IMR-90 (cell line): ENCODE data around the gene SGMS1. TPM values are rescaled to one million over a fixed set of nuclear protein-coding genes. Genes with fewer than 3 reads are reported as not detected.

ENCODE experiments used
- ATAC-seq: fragments of 200-7000 bp; cut with Tn5 transposase; 2 replicates; pipeline ENCODE4 v1.9.1; 2020; ENCODE audit warnings: low read depth, mild to moderate bottlenecking, moderate library complexity
- BruUV-seq: library from RNA; stranded (reverse); fragments of 400-500 nt; replicated peaks from 2 replicates; lab custom pipeline; 2021; lab: Mats Ljungman, UMichigan
- CTCF ChIA-PET: fragments of 300-600 bp; formaldehyde crosslinking; extraction: SDS; loops from one replicate; lab custom pipeline; 2021; ENCODE audit warnings: antibody characterized with exemption; lab: Yijun Ruan, JAX
- POLR2A ChIA-PET: fragments of 300-600 bp; sonication (Branson Sonifier 250); formaldehyde crosslinking; loops from one replicate; lab custom pipeline; 2022; ENCODE audit warnings: antibody characterized with exemption; ENCODE audit not compliant: unreplicated experiment; lab: Charles Lee
- DNase-seq: peaks from one replicate; pipeline ENCODE4 v3.0.0; 2013
- H2AFZ ChIP-seq: replicated peaks from 2 replicates; pipeline ENCODE3; 2013; ENCODE audit warnings: low read length, mild to moderate bottlenecking; ENCODE audit not compliant: poor library complexity
- H2AK5ac ChIP-seq: 2 replicates; pipeline ENCODE4 v1.6.1; 2013; ENCODE audit warnings: low read depth, low read length, inconsistent platforms
- H2AK9ac ChIP-seq: replicated peaks from 2 replicates; pipeline ENCODE3; 2013; ENCODE audit warnings: mild to moderate bottlenecking, low read depth, low read length, moderate library complexity; ENCODE audit not compliant: poor library complexity
- H2BK120ac ChIP-seq: 2 replicates; pipeline ENCODE4 v1.6.1; 2013; ENCODE audit warnings: low read depth, low read length, inconsistent platforms
- H2BK15ac ChIP-seq: 3 replicates; pipeline ENCODE4 v1.6.1; 2013; ENCODE audit warnings: low read depth, low read length, inconsistent platforms
- H2BK20ac ChIP-seq: 2 replicates; pipeline ENCODE4 v1.6.1; 2013; ENCODE audit warnings: low read depth, mild to moderate bottlenecking, inconsistent platforms, low read length, moderate library complexity
- H2BK5ac ChIP-seq: 2 replicates; pipeline ENCODE4 v1.6.1; 2013; ENCODE audit warnings: mild to moderate bottlenecking, low read depth, low read length, inconsistent platforms; ENCODE audit not compliant: poor library complexity, severe bottlenecking
- H3K14ac ChIP-seq: replicated peaks from 2 replicates; pipeline ENCODE4 v1.6.1; 2013; ENCODE audit warnings: low read depth, low read length, inconsistent platforms
- H3K18ac ChIP-seq: 2 replicates; pipeline ENCODE4 v1.6.1; 2013; ENCODE audit warnings: low read depth, low read length, control low read depth
- H3K23ac ChIP-seq: 2 replicates; pipeline ENCODE4 v1.6.1; 2013; ENCODE audit warnings: low read depth, low read length, inconsistent platforms
- H3K27ac ChIP-seq: 2 replicates; pipeline ENCODE4 v1.5.1; 2013; ENCODE audit warnings: mild to moderate bottlenecking, control low read depth, low read length; ENCODE audit not compliant: insufficient read depth
- H3K27me3 ChIP-seq: 2 replicates; pipeline ENCODE4 v1.6.1; 2013; ENCODE audit warnings: low read length; ENCODE audit not compliant: control insufficient read depth, insufficient read depth
- H3K36me3 ChIP-seq: 2 replicates; pipeline ENCODE4 v1.6.1; 2013; ENCODE audit warnings: low read length, mixed read lengths; ENCODE audit not compliant: control insufficient read depth, insufficient read depth
- H3K4ac ChIP-seq: 2 replicates; pipeline ENCODE4 v1.6.1; 2013; ENCODE audit warnings: low read depth, low read length, inconsistent platforms
- H3K4me1 ChIP-seq: 2 replicates; pipeline ENCODE4 v1.6.1; 2013; ENCODE audit warnings: low read length, mixed read lengths; ENCODE audit not compliant: control insufficient read depth, insufficient read depth
- H3K4me2 ChIP-seq: 2 replicates; pipeline ENCODE4 v1.6.1; 2013; ENCODE audit warnings: low read depth, mild to moderate bottlenecking, control low read depth, low read length, moderate library complexity
- H3K4me3 ChIP-seq: 2 replicates; pipeline ENCODE4 v1.5.1; 2013; ENCODE audit warnings: low read depth, mild to moderate bottlenecking, control low read depth, low read length, moderate library complexity; ENCODE audit not compliant: insufficient read depth
- H3K56ac ChIP-seq: 2 replicates; pipeline ENCODE4 v1.6.1; 2013; ENCODE audit warnings: low read length, inconsistent platforms; ENCODE audit not compliant: insufficient read depth; ENCODE audit errors: extremely low read depth
- H3K79me1 ChIP-seq, 2 experiments: 2 replicates each; pipeline ENCODE4 v1.6.1; 2013; ENCODE audit warnings: low read length in 2 of 2, inconsistent platforms in 1 of 2, low read depth in 1 of 2
- H3K9ac ChIP-seq: 2 replicates; pipeline ENCODE4 v1.6.1; 2013; ENCODE audit warnings: low read depth, low read length, control low read depth
- H3K9me1 ChIP-seq: 2 replicates; pipeline ENCODE4 v1.6.1; 2013; ENCODE audit warnings: low read length, inconsistent platforms; ENCODE audit not compliant: insufficient read depth
- H3K9me3 ChIP-seq: 2 replicates; pipeline ENCODE4 v1.6.1; 2013; ENCODE audit warnings: low read length; ENCODE audit not compliant: control insufficient read depth, insufficient read depth
- H4K20me1 ChIP-seq: 2 replicates; pipeline ENCODE4 v1.6.1; 2013; ENCODE audit warnings: low read length, inconsistent platforms; ENCODE audit not compliant: insufficient read depth
- H4K5ac ChIP-seq: 2 replicates; pipeline ENCODE4 v1.6.1; 2013; ENCODE audit warnings: mild to moderate bottlenecking, low read depth, low read length, control low read depth
- H4K8ac ChIP-seq, 2 experiments: 2 replicates each; pipeline ENCODE4 v1.6.1; 2013; ENCODE audit warnings: low read depth in 2 of 2, low read length in 2 of 2, control low read depth in 1 of 2, inconsistent platforms in 1 of 2
- H4K91ac ChIP-seq: 2 replicates; pipeline ENCODE4 v1.6.1; 2013; ENCODE audit warnings: low read depth, low read length, inconsistent platforms; ENCODE audit not compliant: insufficient read depth
- FOS ChIP-seq: fragments of 150-350 bp; IDR thresholded peaks from 2 replicates; pipeline ENCODE4 v1.6.1; 2016; ENCODE audit warnings: low read depth, low read length
- MAFK ChIP-seq: IDR thresholded peaks from 2 replicates; pipeline ENCODE4 v1.6.1; 2012; ENCODE audit warnings: low read depth, low read length, improper control_type of control experiment
- POLR2A ChIP-seq: IDR thresholded peaks from 2 replicates; pipeline ENCODE4 v1.6.1; 2012; ENCODE audit warnings: mild to moderate bottlenecking, low read depth, low read length
- RAD21 ChIP-seq: IDR thresholded peaks from 2 replicates; pipeline ENCODE4 v1.6.1; 2012; ENCODE audit warnings: low read length, improper control_type of control experiment
- SMC3 ChIP-seq: fragments of 150-350 bp; IDR thresholded peaks from 2 replicates; pipeline ENCODE4 v1.6.1; 2016; ENCODE audit warnings: low read depth, mild to moderate bottlenecking, antibody characterized with exemption, low read length, moderate library complexity
- WGBS, 2 experiments: methylation state at CpG; one replicate each; pipeline versions ENCODE4 v1.1.5 to v1.1.7; 2013; ENCODE audit warnings: missing lambda C conversion rate in 2 of 2; ENCODE audit not compliant: insufficient read length in 1 of 2; ENCODE audit errors: extremely low coverage in 2 of 2; 5-methylcytosine and 5-hydroxymethylcytosine counted together
- dilution Hi-C: fragments of 300-500 bp; cut with HindIII; formaldehyde crosslinking; loops from one replicate; pipeline ENCODE4 v1.14.3; 2018; ENCODE audit warnings: low sequenced_read_pairs; ENCODE audit not compliant: unreplicated experiment
- in situ Hi-C: fragments of 300-500 bp; cut with MboI; formaldehyde crosslinking; loops from 3 replicates; pipeline ENCODE4 v1.14.3; 2019; ENCODE audit warnings: low sequenced_read_pairs, inconsistent platforms, mixed read lengths
- intact Hi-C: fragments of 100-400 bp; cut with micrococcal nuclease; formaldehyde crosslinking; loops from 2 replicates; pipeline ENCODE4 v1.10.0; 2022
- polyA plus RNA-seq, 3 experiments: library from polyadenylated mRNA; depleted of rRNA; stranded (reverse); fragments of >200 nt; gene quantifications; 2 replicates each; pipeline ENCODE4 v1.2.3, GENCODE V29; 2012; ENCODE audit warnings: low replicate concordance in 1 of 3
- total RNA-seq: library from RNA; depleted of rRNA; stranded (reverse); fragments of >200 nt; gene quantifications from 2 replicates; pipeline ENCODE4 v1.2.3, GENCODE V29; 2012
- TF ChIP-seq, protein P1 (sequence below): fragments of 150-350 bp; IDR thresholded peaks from 2 replicates; pipeline ENCODE4 v1.6.1; 2017; ENCODE audit warnings: mild to moderate bottlenecking, antibody characterized with exemption, low read length, low read depth
- TF ChIP-seq, protein P2 (sequence below): fragments of 150-350 bp; IDR thresholded peaks from 2 replicates; pipeline ENCODE4 v1.6.1; 2016; ENCODE audit warnings: low read depth, mild to moderate bottlenecking, low read length, moderate library complexity, borderline replicate concordance

SGMS1 gene
- total and polyA plus RNA-seq, 2 of the 4 experiments (the other 2 are of a cell fraction) = 9.8 to 30.8 TPM

DNA sequence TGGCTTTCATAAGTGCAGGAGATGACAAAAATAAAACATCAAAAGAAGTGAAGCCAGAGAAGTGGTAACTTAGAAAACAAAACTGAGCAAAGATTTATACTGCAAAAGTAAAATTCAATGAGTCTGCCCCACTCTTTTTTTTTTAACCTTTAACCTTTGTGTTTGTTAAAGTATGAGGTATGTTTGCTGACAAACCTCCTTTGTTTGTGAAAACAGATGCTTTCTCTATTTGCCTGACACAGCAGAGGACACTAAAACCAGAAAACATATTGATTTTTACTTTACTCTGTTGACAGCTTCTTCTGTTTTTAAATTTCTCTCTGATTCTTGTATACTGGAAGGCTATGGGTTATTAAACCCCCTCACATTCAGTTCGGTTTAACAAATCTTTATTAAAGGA is 57.6 kb downstream of the SGMS1 start:
- Histone ChIP-seq H3K36me3 (no peaks in the 10 kb centered on the region), H3K9me1 (peaks cover 11% of the 10 kb centered on the region), H2AK9ac (no peak overlapping the region), H4K91ac (no peak overlapping the region), H3K4ac (no peak overlapping the region), H3K4me1 (peaks cover 2% of the 10 kb centered on the region; the same call in 1 of the 2 replicates), H3K14ac (no peak overlapping the region), H4K5ac (no peak overlapping the region), H2BK20ac (no peak overlapping the region), H4K20me1 (peaks cover 10% of the 10 kb centered on the region; the same call in 1 of the 2 replicates), H3K27ac (no peak overlapping the region), H3K9me3 (no peaks in the 10 kb centered on the region), H3K23ac (no peak overlapping the region), H3K4me2 (no peak overlapping the region), H4K8ac (no peak overlapping the region), H3K18ac (no peak overlapping the region), H2BK15ac (no peak overlapping the region), H2BK120ac (no peak overlapping the region), H2BK5ac (no peak overlapping the region), H3K79me1 (peaks cover 19 to 32% of the 10 kb centered on the region in 2 experiments), H2AK5ac (no peak overlapping the region), H3K27me3 (no peaks in the 10 kb centered on the region), H3K4me3 (no peak overlapping the region), H3K9ac (no peak overlapping the region), H3K56ac (no peak overlapping the region), H2AFZ (no peak overlapping the region)
- POLR2A ChIA-PET = no interaction called here
- WGBS, 2 experiments = no CpG with 5 or more reads among the region's 1 CpG
- in situ Hi-C loops = no loop called here
- TF ChIP-seq SMC3 (no peak), POLR2A (no peak), RAD21 (no peak), FOS (no peak), MAFK (no peak)
- TF ChIP-seq, protein P1, sequence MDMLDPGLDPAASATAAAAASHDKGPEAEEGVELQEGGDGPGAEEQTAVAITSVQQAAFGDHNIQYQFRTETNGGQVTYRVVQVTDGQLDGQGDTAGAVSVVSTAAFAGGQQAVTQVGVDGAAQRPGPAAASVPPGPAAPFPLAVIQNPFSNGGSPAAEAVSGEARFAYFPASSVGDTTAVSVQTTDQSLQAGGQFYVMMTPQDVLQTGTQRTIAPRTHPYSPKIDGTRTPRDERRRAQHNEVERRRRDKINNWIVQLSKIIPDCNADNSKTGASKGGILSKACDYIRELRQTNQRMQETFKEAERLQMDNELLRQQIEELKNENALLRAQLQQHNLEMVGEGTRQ = no peak
- TF ChIP-seq, protein P2, sequence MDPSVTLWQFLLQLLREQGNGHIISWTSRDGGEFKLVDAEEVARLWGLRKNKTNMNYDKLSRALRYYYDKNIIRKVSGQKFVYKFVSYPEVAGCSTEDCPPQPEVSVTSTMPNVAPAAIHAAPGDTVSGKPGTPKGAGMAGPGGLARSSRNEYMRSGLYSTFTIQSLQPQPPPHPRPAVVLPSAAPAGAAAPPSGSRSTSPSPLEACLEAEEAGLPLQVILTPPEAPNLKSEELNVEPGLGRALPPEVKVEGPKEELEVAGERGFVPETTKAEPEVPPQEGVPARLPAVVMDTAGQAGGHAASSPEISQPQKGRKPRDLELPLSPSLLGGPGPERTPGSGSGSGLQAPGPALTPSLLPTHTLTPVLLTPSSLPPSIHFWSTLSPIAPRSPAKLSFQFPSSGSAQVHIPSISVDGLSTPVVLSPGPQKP = no peak
- CTCF ChIA-PET = no interaction called here
- DNase-seq (no peak), ATAC-seq (no peak)
- dilution Hi-C loops = no loop called here
- intact Hi-C loops = no loop called here
- BruUV-seq = no TSS peak
